Nephron (organoid): ENCODE results near the gene COL4A3.

ENCODE experiments used
- H3K27ac Mint-ChIP-seq, 3 experiments: 2 replicates each; pipeline ENCODE4 v1.8.0; 2020; ENCODE audit warnings: mixed read lengths in 3 of 3, mild to moderate bottlenecking in 2 of 3, moderate library complexity in 1 of 3
- H3K27me3 Mint-ChIP-seq: 2 replicates; pipeline ENCODE4 v1.8.0; 2021; ENCODE audit warnings: low read depth, mild to moderate bottlenecking, moderate library complexity, mixed read lengths
- H3K36me3 Mint-ChIP-seq: 2 replicates; pipeline ENCODE4 v1.8.0; 2020; ENCODE audit warnings: low read depth, mixed read lengths
- H3K4me1 Mint-ChIP-seq: 2 replicates; pipeline ENCODE4 v1.8.0; 2020; ENCODE audit warnings: mixed read lengths
- H3K4me3 Mint-ChIP-seq, 3 experiments: 2 replicates each; pipeline ENCODE4 v1.8.0; 2020; ENCODE audit warnings: mild to moderate bottlenecking in 3 of 3, mixed read lengths in 3 of 3, moderate library complexity in 2 of 3
- H3K9me3 Mint-ChIP-seq: 2 replicates; pipeline ENCODE4 v1.8.0; 2020; ENCODE audit warnings: mixed read lengths
- CTCF ChIP-seq, 3 experiments: fragments of 200-600 bp; sonication (generic); IDR thresholded peaks; one replicate each; pipeline ENCODE4 v1.5.0; 2021; ENCODE audit warnings: antibody characterized with exemption in 3 of 3; ENCODE audit not compliant: unreplicated experiment in 3 of 3

COL4A3 gene

GRCh38 chr2:227124811-227125210, 39.6 kb upstream of the COL4A3 start:
- no peaks in the 10 kb centered on the region for H3K9me3 Mint-ChIP-seq
- no peak overlapping the region for H3K27ac Mint-ChIP-seq
- no peak for TF ChIP-seq CTCF (IDR thresholded peaks at IDR 0.05; ENCODE audit: unreplicated experiment in 3 of 3)
- H3K36me3 Mint-ChIP-seq, result no peaks in the 10 kb centered on the region
- peaks cover 11% of the 10 kb centered on the region for H3K4me1 Mint-ChIP-seq
- peaks cover 9% of the 10 kb centered on the region for H3K27me3 Mint-ChIP-seq
- no peak overlapping the region for H3K4me3 Mint-ChIP-seq

- Mint-ChIP-seq H3K27me3 (peaks cover 9% of the 10 kb centered on the region), H3K4me1 (peaks cover 8% of the 10 kb centered on the region), H3K36me3 (no peaks in the 10 kb centered on the region), H3K27ac (no peak overlapping the region), H3K9me3 (no peaks in the 10 kb centered on the region), H3K4me3 (no peak overlapping the region)
- no peak for TF ChIP-seq CTCF (IDR thresholded peaks at IDR 0.05; ENCODE audit: unreplicated experiment in 3 of 3)
Measured at GRCh38 chr2:227125506-227125905, 38.9 kb upstream of the COL4A3 start.

GRCh38 chr2:227127201-227127600, 37.2 kb upstream of the COL4A3 start:
- H3K27me3 Mint-ChIP-seq, result peaks cover 10% of the 10 kb centered on the region
- no peak for TF ChIP-seq CTCF (IDR thresholded peaks at IDR 0.05; ENCODE audit: unreplicated experiment in 3 of 3)
- no peak overlapping the region for H3K4me3 Mint-ChIP-seq
- H3K9me3 Mint-ChIP-seq, result no peaks in the 10 kb centered on the region
- peaks cover 8% of the 10 kb centered on the region for H3K4me1 Mint-ChIP-seq
- H3K27ac Mint-ChIP-seq, result no peak overlapping the region
- no peaks in the 10 kb centered on the region for H3K36me3 Mint-ChIP-seq

GRCh38 chr2:227130636-227131035, 33.8 kb upstream of the COL4A3 start:
- Mint-ChIP-seq H3K27ac (no peak overlapping the region), H3K9me3 (no peaks in the 10 kb centered on the region), H3K36me3 (no peaks in the 10 kb centered on the region), H3K4me3 (no peak overlapping the region), H3K4me1 (peaks cover 12% of the 10 kb centered on the region), H3K27me3 (peaks cover 12% of the 10 kb centered on the region)
- TF ChIP-seq CTCF (IDR thresholded peaks at IDR 0.05; ENCODE audit: unreplicated experiment in 3 of 3), result no peak

GRCh38 chr2:227132986-227133385, 31.4 kb upstream of the COL4A3 start:
- Mint-ChIP-seq H3K36me3 (no peaks in the 10 kb centered on the region), H3K27ac (no peak overlapping the region), H3K4me3 (no peak overlapping the region), H3K9me3 (no peaks in the 10 kb centered on the region), H3K27me3 (peaks cover 8% of the 10 kb centered on the region), H3K4me1 (peaks cover 4% of the 10 kb centered on the region)
- TF ChIP-seq CTCF (IDR thresholded peaks at IDR 0.05; ENCODE audit: unreplicated experiment in 3 of 3), result no peak

- Mint-ChIP-seq H3K9me3 (no peaks in the 10 kb centered on the region), H3K4me1 (peaks cover 4% of the 10 kb centered on the region), H3K4me3 (no peak overlapping the region), H3K36me3 (no peaks in the 10 kb centered on the region), H3K27ac (no peak overlapping the region), H3K27me3 (peaks cover 3% of the 10 kb centered on the region)
- TF ChIP-seq CTCF (IDR thresholded peaks at IDR 0.05; ENCODE audit: unreplicated experiment in 3 of 3), result no peak
Measured at GRCh38 chr2:227134591-227134990, 29.8 kb upstream of the COL4A3 start.
